Measurements from ENCODE around the gene CHD6.

- TF ChIP-seq EZH2phosphoT487 (IDR thresholded peaks at IDR 0.05; ENCODE audit: insufficient read depth, low read depth): no peak
- no peak for TF ChIP-seq EZH2 (IDR thresholded peaks at IDR 0.05; ENCODE audit: insufficient read depth, poor library complexity, severe bottlenecking)
Observed at GRCh38 chr20:41531518-41532275, 86.5 kb downstream of the CHD6 start.
